ENCODE measurements around the gene PARP4.

GRCh38 chr13:24503379-24503696, 9.2 kb downstream of the PARP4 start:
- TF ChIP-seq EP300 (IDR thresholded peaks at IDR 0.05) = no peak
- no peak for TF ChIP-seq POLR2A (IDR thresholded peaks at IDR 0.05; ENCODE audit: low read depth)
- no peak for TF ChIP-seq CTCF (IDR thresholded peaks at IDR 0.05)

Measured in esophagus muscularis mucosa (tissue), 4 donors.